NCI-H446 (cell line): ENCODE measurements around the gene SLC22A9.
"Not testable (repeated sequence)": the region's sequence is repeated elsewhere in the genome, so short reads cannot be mapped to it uniquely, and the experiment has no call there.

ENCODE experiments used
- DNase-seq, 2 experiments: peaks; one replicate each; lab custom pipeline; 2025; lab: John Stamatoyannopoulos, UW

SLC22A9 gene

GRCh38 chr11:63369165-63369970 is at the start of gene SLC22A9:
SLC22A9 (plus strand) TSS chr11:63369785; CDS start chr11:63370057, 272 bp downstream.
- no peak for DNase-seq

- no peak for DNase-seq
These were observed 47.9 kb upstream of the SLC22A9 start for GRCh38 chr11:63321723-63322122.

- not testable (repeated sequence) for DNase-seq
These were observed 34.5 kb upstream of the SLC22A9 start for GRCh38 chr11:63335089-63335488.

- no peak for DNase-seq
These were observed 32.5 kb upstream of the SLC22A9 start for GRCh38 chr11:63337070-63337469.

GRCh38 chr11:63343130-63343529 is 26.5 kb upstream of the SLC22A9 start:
- DNase-seq = no peak

GRCh38 chr11:63352144-63352543 is 17.4 kb upstream of the SLC22A9 start:
- DNase-seq = no peak

GRCh38 chr11:63362196-63362793 is 7.3 kb upstream of the SLC22A9 start:
- DNase-seq = no peak

GRCh38 chr11:63369971-63370588 is 495 bp downstream of the SLC22A9 start:
- DNase-seq = no peak

- DNase-seq = no peak
These were observed 1.8 kb downstream of the SLC22A9 start for GRCh38 chr11:63371396-63371795.

GRCh38 chr11:63375434-63375833 is 5.8 kb downstream of the SLC22A9 start:
- DNase-seq = no peak

- DNase-seq = no peak
These were observed 10.5 kb downstream of the SLC22A9 start for GRCh38 chr11:63380130-63380529.

GRCh38 chr11:63395697-63396096 is 26.1 kb downstream of the SLC22A9 start:
- no peak for DNase-seq

- DNase-seq = no peak
These were observed 34.8 kb downstream of the SLC22A9 start for GRCh38 chr11:63404161-63404935.

GRCh38 chr11:63405114-63405513 is 35.5 kb downstream of the SLC22A9 start:
- no peak for DNase-seq

GRCh38 chr11:63406458-63406857 is 36.9 kb downstream of the SLC22A9 start:
- no peak for DNase-seq

- no peak for DNase-seq
These were observed 47.7 kb downstream of the SLC22A9 start for GRCh38 chr11:63417174-63417852.

GRCh38 chr11:63427971-63428508 is 58.5 kb downstream of the SLC22A9 start:
- DNase-seq = no peak

- DNase-seq = not testable (repeated sequence)
These were observed 61.1 kb downstream of the SLC22A9 start for GRCh38 chr11:63430731-63431130.

GRCh38 chr11:63435351-63435750 is 65.8 kb downstream of the SLC22A9 start:
- DNase-seq = not testable (repeated sequence)

GRCh38 chr11:63435831-63436230 is 66.2 kb downstream of the SLC22A9 start:
- DNase-seq = not testable (repeated sequence)

GRCh38 chr11:63443714-63444113 is 74.1 kb downstream of the SLC22A9 start:
- no peak for DNase-seq
